Mammary epithelial cell (primary cell): ENCODE measurements around the gene COL27A1.

ENCODE experiments used
- EZH2 ChIP-seq: IDR thresholded peaks from 2 replicates; pipeline ENCODE4 v1.6.1; 2012; ENCODE audit warnings: low read length, inconsistent platforms, borderline replicate concordance
- TF ChIP-seq, protein P1 (sequence below), 2 donors: IDR thresholded peaks in 1 of 2; conservative IDR thresholded peaks in 1 of 2; 2 replicates each; pipeline ENCODE4 v1.5.1; 2011 to 2012; ENCODE audit warnings: inconsistent platforms in 2 of 2, low read length in 2 of 2, mild to moderate bottlenecking in 2 of 2, control low read depth in 1 of 2, low read depth in 1 of 2; ENCODE audit not compliant: insufficient read depth in 1 of 2; ENCODE audit errors: extremely low read depth in 1 of 2

DNA sequence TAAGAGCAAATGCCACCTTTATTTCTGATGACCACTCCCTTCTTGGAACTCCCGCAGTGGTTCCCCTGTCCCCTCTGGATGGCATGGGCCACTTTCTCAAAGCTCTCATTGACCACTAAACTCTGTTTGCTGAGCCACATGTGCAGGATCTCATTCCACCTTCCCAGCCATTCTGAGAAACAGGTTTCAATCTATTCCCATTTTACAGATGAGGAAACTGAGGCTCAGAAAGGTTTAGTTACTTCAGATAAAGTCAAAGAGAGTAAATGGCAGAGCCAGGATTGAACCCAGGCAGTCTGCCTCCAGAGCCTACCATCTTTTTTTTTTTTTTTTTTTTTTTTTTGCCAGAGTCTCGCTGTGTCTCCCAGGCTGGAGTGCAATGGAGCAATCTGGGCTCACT lies 24.2 kb downstream of the COL27A1 start:
- TF ChIP-seq, protein P1, sequence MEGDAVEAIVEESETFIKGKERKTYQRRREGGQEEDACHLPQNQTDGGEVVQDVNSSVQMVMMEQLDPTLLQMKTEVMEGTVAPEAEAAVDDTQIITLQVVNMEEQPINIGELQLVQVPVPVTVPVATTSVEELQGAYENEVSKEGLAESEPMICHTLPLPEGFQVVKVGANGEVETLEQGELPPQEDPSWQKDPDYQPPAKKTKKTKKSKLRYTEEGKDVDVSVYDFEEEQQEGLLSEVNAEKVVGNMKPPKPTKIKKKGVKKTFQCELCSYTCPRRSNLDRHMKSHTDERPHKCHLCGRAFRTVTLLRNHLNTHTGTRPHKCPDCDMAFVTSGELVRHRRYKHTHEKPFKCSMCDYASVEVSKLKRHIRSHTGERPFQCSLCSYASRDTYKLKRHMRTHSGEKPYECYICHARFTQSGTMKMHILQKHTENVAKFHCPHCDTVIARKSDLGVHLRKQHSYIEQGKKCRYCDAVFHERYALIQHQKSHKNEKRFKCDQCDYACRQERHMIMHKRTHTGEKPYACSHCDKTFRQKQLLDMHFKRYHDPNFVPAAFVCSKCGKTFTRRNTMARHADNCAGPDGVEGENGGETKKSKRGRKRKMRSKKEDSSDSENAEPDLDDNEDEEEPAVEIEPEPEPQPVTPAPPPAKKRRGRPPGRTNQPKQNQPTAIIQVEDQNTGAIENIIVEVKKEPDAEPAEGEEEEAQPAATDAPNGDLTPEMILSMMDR (conservative IDR thresholded peaks at IDR 0.05 in 1 of 2, IDR thresholded peaks at IDR 0.05 in 1 of 2; ENCODE audit: extremely low read depth in 1 of 2, insufficient read depth in 1 of 2, low read depth in 1 of 2, low read length in 2 of 2) = no peak
- no peak for TF ChIP-seq EZH2
